ENCODE data around the gene SPINT3. TPM values are rescaled to one million over a fixed set of nuclear protein-coding genes. Genes with fewer than 3 reads are reported as not detected.

The SPINT3 gene
- polyA plus RNA-seq, 5 donors: not detected

GRCh38 chr20:45462711-45463509, 52.5 kb downstream of the SPINT3 start:
- DNase-seq: no peak

Other genes starting within 250 kb of the SPINT3 start
- gene RBPJL, start 208.8 kb downstream of the SPINT3 start, polyA plus RNA-seq (ENCODE audit: insufficient read depth in 1 of 5, insufficient read length in 5 of 5, low replicate concordance in 1 of 5): not detected
- under 1 TPM; 0.09 to 0.18 (median 0.14) TPM for gene MATN4, start 207.3 kb downstream of the SPINT3 start, polyA plus RNA-seq (ENCODE audit: insufficient read depth in 1 of 5, insufficient read length in 5 of 5, low replicate concordance in 1 of 5)
- 100 to 1,000 TPM; 188 to 275 (median 204) TPM for gene SDC4, start 167.2 kb downstream of the SPINT3 start, polyA plus RNA-seq (ENCODE audit: insufficient read depth in 1 of 5, insufficient read length in 5 of 5, low replicate concordance in 1 of 5)
- gene SYS1, start 152.5 kb downstream of the SPINT3 start, polyA plus RNA-seq (ENCODE audit: insufficient read depth in 1 of 5, insufficient read length in 5 of 5, low replicate concordance in 1 of 5): 10 to 100 TPM; 21.7 to 26.7 (median 22.9) TPM
- 1 to 10 TPM; 1.2 to 2.1 (median 1.5) TPM for gene TP53TG5, start 137.3 kb downstream of the SPINT3 start, polyA plus RNA-seq (ENCODE audit: insufficient read depth in 1 of 5, insufficient read length in 5 of 5, low replicate concordance in 1 of 5)
- gene DBNDD2, start 107.3 kb downstream of the SPINT3 start, polyA plus RNA-seq (ENCODE audit: insufficient read depth in 1 of 5, insufficient read length in 5 of 5, low replicate concordance in 1 of 5): 10 to 100 TPM; 19.6 to 24.1 (median 22.6) TPM
- gene PIGT, start 99.5 kb downstream of the SPINT3 start, polyA plus RNA-seq (ENCODE audit: insufficient read depth in 1 of 5, insufficient read length in 5 of 5, low replicate concordance in 1 of 5): 10 to 100 TPM; 75.8 to 89.8 (median 84.1) TPM
- 10 to 100 TPM; 22.1 to 48.6 (median 30.0) TPM for gene WFDC2, start 45.9 kb downstream of the SPINT3 start, polyA plus RNA-seq (ENCODE audit: insufficient read depth in 1 of 5, insufficient read length in 5 of 5, low replicate concordance in 1 of 5)
- under 1 TPM in 2 of 5 donors, not detected in 3; 0.19 to 0.40 TPM for gene WFDC6, start 23.9 kb upstream of the SPINT3 start, polyA plus RNA-seq (ENCODE audit: insufficient read depth in 1 of 5, insufficient read length in 5 of 5, low replicate concordance in 1 of 5)
- under 1 TPM; 0.13 to 0.26 (median 0.18) TPM for gene EPPIN, start 31.8 kb upstream of the SPINT3 start, polyA plus RNA-seq (ENCODE audit: insufficient read depth in 1 of 5, insufficient read length in 5 of 5, low replicate concordance in 1 of 5)
- under 1 TPM in 1 of 5 donors, not detected in 4; 0.12 TPM for gene WFDC8, start 63.7 kb upstream of the SPINT3 start, polyA plus RNA-seq (ENCODE audit: insufficient read depth in 1 of 5, insufficient read length in 5 of 5, low replicate concordance in 1 of 5)
- not detected for gene WFDC10A, start 114.1 kb upstream of the SPINT3 start, polyA plus RNA-seq (ENCODE audit: insufficient read depth in 1 of 5, insufficient read length in 5 of 5, low replicate concordance in 1 of 5)
- gene WFDC9, start 115.7 kb upstream of the SPINT3 start, polyA plus RNA-seq (ENCODE audit: insufficient read depth in 1 of 5, insufficient read length in 5 of 5, low replicate concordance in 1 of 5): not detected
- not detected for gene WFDC11, start 154.6 kb upstream of the SPINT3 start, polyA plus RNA-seq (ENCODE audit: insufficient read depth in 1 of 5, insufficient read length in 5 of 5, low replicate concordance in 1 of 5)
- not detected for gene WFDC13, start 186.4 kb upstream of the SPINT3 start, polyA plus RNA-seq (ENCODE audit: insufficient read depth in 1 of 5, insufficient read length in 5 of 5, low replicate concordance in 1 of 5)
- gene WFDC10B, start 189.4 kb upstream of the SPINT3 start, polyA plus RNA-seq (ENCODE audit: insufficient read depth in 1 of 5, insufficient read length in 5 of 5, low replicate concordance in 1 of 5): not detected
- not detected for gene SPINT4, start 206.7 kb upstream of the SPINT3 start, polyA plus RNA-seq (ENCODE audit: insufficient read depth in 1 of 5, insufficient read length in 5 of 5, low replicate concordance in 1 of 5)